GM19463 (cell line): ENCODE results near the gene GORASP2.

Experiments used
- ATAC-seq: cut with Tn5 transposase; IDR thresholded peaks from one replicate; pipeline ENCODE4 v1.9.1; 2021; ENCODE audit warnings: mild to moderate bottlenecking, moderate library complexity; ENCODE audit not compliant: unreplicated experiment

The GORASP2 gene

GRCh38 chr2:170963386-170963785 lies 34.3 kb downstream of the GORASP2 start:
- no peak for ATAC-seq

- ATAC-seq = no peak
Measured at GRCh38 chr2:170965446-170966225, 36.6 kb downstream of the GORASP2 start.

GRCh38 chr2:170966648-170967396 lies 37.8 kb downstream of the GORASP2 start:
- no peak for ATAC-seq

- ATAC-seq = no peak
Measured at GRCh38 chr2:170967553-170967952, 38.5 kb downstream of the GORASP2 start.

- no peak for ATAC-seq
Measured at GRCh38 chr2:170968205-170969003, 39.4 kb downstream of the GORASP2 start.

GRCh38 chr2:170969030-170969429 lies 40.0 kb downstream of the GORASP2 start:
- ATAC-seq = no peak

GRCh38 chr2:170969872-170970496 lies 40.9 kb downstream of the GORASP2 start:
- ATAC-seq = no peak

- no peak for ATAC-seq
Measured at GRCh38 chr2:170971071-170971470, 42.0 kb downstream of the GORASP2 start.

GRCh38 chr2:170972296-170973224 lies 43.5 kb downstream of the GORASP2 start:
- ATAC-seq = no peak

- no peak for ATAC-seq
Measured at GRCh38 chr2:170973225-170973491, 44.1 kb downstream of the GORASP2 start.

- ATAC-seq = peak; percentile 96
Measured at GRCh38 chr2:170973492-170974303, 44.6 kb downstream of the GORASP2 start.

GRCh38 chr2:170974304-170974993 lies 45.4 kb downstream of the GORASP2 start:
- ATAC-seq = no peak

GRCh38 chr2:170975127-170975942 lies 46.3 kb downstream of the GORASP2 start:
- ATAC-seq = no peak

GRCh38 chr2:170975943-170976270 lies 46.9 kb downstream of the GORASP2 start:
- no peak for ATAC-seq

GRCh38 chr2:170984079-170984478 lies 55.0 kb downstream of the GORASP2 start:
- no peak for ATAC-seq

GRCh38 chr2:170985407-170985806 lies 56.4 kb downstream of the GORASP2 start:
- ATAC-seq = no peak

GRCh38 chr2:170986566-170987258 lies 57.7 kb downstream of the GORASP2 start:
- no peak for ATAC-seq
